Transverse colon (tissue), 4 donors: ENCODE results near the gene USP13. TPM values are rescaled to one million over a fixed set of nuclear protein-coding genes. Genes with fewer than 3 reads are reported as not detected.
"Not testable (repeated sequence)": the region's sequence is repeated elsewhere in the genome, so short reads cannot be mapped to it uniquely, and the experiment has no call there.

Source experiments
- DNase-seq: peaks from one replicate; pipeline ENCODE4 v3.0.0-alpha.2; 2019
- H3K27ac ChIP-seq, 4 donors: fragments of 200-600 bp; sonication (generic); 2 replicates each; pipeline ENCODE4 v1.5.1; 2016 to 2018; ENCODE audit warnings: inconsistent platforms in 4 of 4
- H3K27me3 ChIP-seq: fragments of 200-600 bp; sonication (generic); 2 replicates; pipeline ENCODE4 v1.5.1; 2017; ENCODE audit warnings: inconsistent platforms
- H3K36me3 ChIP-seq, 4 donors: fragments of 200-600 bp; sonication (generic); 2 replicates each; pipeline ENCODE4 v1.5.1; 2017 to 2019; ENCODE audit warnings: inconsistent platforms in 4 of 4
- H3K4me1 ChIP-seq, 4 donors: fragments of 200-600 bp; sonication (generic); 2 replicates each; pipeline ENCODE4 v1.5.1; 2017 to 2020; ENCODE audit warnings: inconsistent platforms in 4 of 4
- H3K4me3 ChIP-seq, 4 donors: fragments of 200-600 bp; sonication (generic); 1 replicate in 1 of 4; 2 replicates in 3 of 4; pipeline versions ENCODE4 v1.5.1 to v1.6.1; 2017 to 2019; ENCODE audit warnings: inconsistent platforms in 4 of 4
- H3K9me3 ChIP-seq, 2 donors: fragments of 200-600 bp; sonication (generic); 2 replicates each; pipeline ENCODE4 v1.5.1; 2017 to 2019; ENCODE audit warnings: inconsistent platforms in 2 of 2
- CTCF ChIP-seq, 5 experiments: fragments of 200-600 bp in 3 of 5; fragments of 450-650 bp in 2 of 5; sonication (generic) in 3 of 5; IDR thresholded peaks; 1 replicate in 2 of 5; 2 replicates in 3 of 5; pipeline ENCODE4 v1.5.1; 2016 to 2017; ENCODE audit warnings: antibody characterized with exemption in 5 of 5, inconsistent platforms in 3 of 5, mild to moderate bottlenecking in 2 of 5, moderate library complexity in 1 of 5
- EP300 ChIP-seq: sonication (generic); formaldehyde crosslinking; IDR thresholded peaks from one replicate; pipeline ENCODE4 v1.6.1; 2017; ENCODE audit warnings: antibody characterized with exemption, low read depth
- POLR2A ChIP-seq: fragments of 450-650 bp; IDR thresholded peaks from one replicate; pipeline ENCODE4 v1.6.1; 2016; ENCODE audit warnings: antibody characterized with exemption, mild to moderate bottlenecking, moderate library complexity
- POLR2AphosphoS5 ChIP-seq, 3 donors: sonication (generic); formaldehyde crosslinking; IDR thresholded peaks; one replicate each; pipeline ENCODE4 v1.6.1; 2016; ENCODE audit warnings: antibody characterized with exemption in 3 of 3
- WGBS, 2 donors: methylation state at CpG; one replicate each; pipeline ENCODE4 v1.1.5; 2018; ENCODE audit warnings: low coverage in 1 of 2; 5-methylcytosine and 5-hydroxymethylcytosine counted together
- in situ Hi-C, 4 donors: fragments of 200-750 bp; cut with MboI; loops; one replicate each; pipeline versions ENCODE4 v1.15.0 to v1.15.1; 2017; ENCODE audit warnings: low sequenced_read_pairs in 3 of 4, low pct_ligation_motif_present in 1 of 4, low pct_unique_long_range_greater_than_20kb in 1 of 4
- intact Hi-C: fragments of 100-400 bp; cut with DNase I; formaldehyde crosslinking; loops from one replicate; pipeline ENCODE4 v1.15.1; 2023; ENCODE audit warnings: low total_unique reads
- total RNA-seq, 4 donors: library from RNA; depleted of rRNA; stranded (reverse); fragments of >200 nt; gene quantifications; one replicate each; pipeline ENCODE4 v1.1.0, GENCODE V29; 2016

USP13 gene
- total RNA-seq, 4 donors from 2014 or later, result 2.0 to 3.7 (median 2.7) TPM

GRCh38 chr3:179677884-179678283, 25.0 kb downstream of the USP13 start:
- TF ChIP-seq CTCF (IDR thresholded peaks at IDR 0.05), result no peak
- TF ChIP-seq POLR2A, result no peak
- no peak for TF ChIP-seq POLR2AphosphoS5 (IDR thresholded peaks at IDR 0.05)
- TF ChIP-seq EP300, result no peak
- H3K4me3 ChIP-seq, result no peak overlapping the region
- H3K36me3 ChIP-seq, result no peaks in the 10 kb centered on the region
- intact Hi-C loops, result no loop called here
- no peaks in the 10 kb centered on the region for H3K9me3 ChIP-seq
- H3K27me3 ChIP-seq, result no peaks in the 10 kb centered on the region
- in situ Hi-C loops, result no loop called here
- peaks cover 0 to 5% (median 3%) of the 10 kb centered on the region in 4 donors for H3K4me1 ChIP-seq
- H3K27ac ChIP-seq, result no peak overlapping the region
- DNase-seq, result no peak
- WGBS, 2 donors, result 64 to 88% methylated on average over 2 of the region's 2 CpGs

- H3K4me1 ChIP-seq, result peaks cover 0 to 6% (median 4%) of the 10 kb centered on the region in 4 donors
- in situ Hi-C loops (no loop called here), intact Hi-C loops (no loop called here)
- H3K4me3 ChIP-seq, result no peak overlapping the region
- H3K9me3 ChIP-seq, result no peaks in the 10 kb centered on the region
- WGBS, 2 donors, result 85 to 90% methylated on average over 21 of the region's 21 CpGs
- no peak for DNase-seq
- no peaks in the 10 kb centered on the region for H3K27me3 ChIP-seq
- no peak overlapping the region for H3K27ac ChIP-seq
- TF ChIP-seq EP300, result no peak
- TF ChIP-seq CTCF (IDR thresholded peaks at IDR 0.05), result no peak
- TF ChIP-seq POLR2AphosphoS5 (IDR thresholded peaks at IDR 0.05), result no peak
- no peaks in the 10 kb centered on the region for H3K36me3 ChIP-seq
These were observed 28.8 kb downstream of the USP13 start for GRCh38 chr3:179681492-179682263.

- Histone ChIP-seq H3K27me3 (no peaks in the 10 kb centered on the region), H3K36me3 (no peaks in the 10 kb centered on the region), H3K4me1 (peaks cover 0 to 6% (median 4%) of the 10 kb centered on the region in 4 donors), H3K9me3 (no peaks in the 10 kb centered on the region), H3K4me3 (no peak overlapping the region), H3K27ac (no peak overlapping the region)
- WGBS, 2 donors, result 50 to 57% methylated on average over 4 of the region's 4 CpGs
- no peak for TF ChIP-seq CTCF (IDR thresholded peaks at IDR 0.05)
- in situ Hi-C loops, result no loop called here
- intact Hi-C loops, result no loop called here
- DNase-seq, result no peak
These were observed 29.7 kb downstream of the USP13 start for GRCh38 chr3:179682426-179683080.

GRCh38 chr3:179683286-179683685, 30.4 kb downstream of the USP13 start:
- intact Hi-C loops, H3K27me3 ChIP-seq, H3K9me3 ChIP-seq, H3K4me3 ChIP-seq, H3K4me1 ChIP-seq, DNase-seq, in situ Hi-C loops, H3K36me3 ChIP-seq, H3K27ac ChIP-seq: not testable (repeated sequence)
- 71 to 90% methylated on average over 3 to 5 of the region's 5 CpGs for WGBS, 2 donors
